OCI-M2 (cell line): ENCODE measurements around the gene TAGLN3.
A peak's percentile ranks its signal among the peaks of the same experiment; 100 is the strongest.

Experiments
- DNase-seq: peaks from one replicate; lab custom pipeline; 2025; ENCODE audit not compliant: unreplicated experiment; lab: John Stamatoyannopoulos, UW

The TAGLN3 gene

DNA sequence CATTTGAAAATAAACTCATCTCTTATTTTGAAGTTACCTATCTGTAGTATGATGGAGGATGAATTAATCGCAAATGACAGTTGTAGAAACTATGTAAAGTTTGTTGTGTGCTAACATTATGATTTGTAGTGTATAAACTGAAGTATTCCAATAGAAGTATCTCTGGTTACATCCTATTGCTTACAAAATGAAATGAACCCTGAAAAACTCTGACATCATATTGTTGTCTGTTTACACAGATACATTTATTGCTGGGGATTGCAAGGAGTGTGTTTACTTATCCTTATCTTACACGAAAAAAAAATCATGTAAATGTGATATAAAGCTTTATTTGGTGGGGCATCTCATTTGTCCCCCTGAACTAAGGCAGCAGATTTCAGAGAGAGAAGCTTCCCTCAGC, 22.5 kb upstream of the TAGLN3 start:
- DNase-seq: no peak

GRCh38 chr3:111978583-111979433, 19.9 kb upstream of the TAGLN3 start, which contains the start of gene ABHD10:
Gene ABHD10 (plus strand): TSS chr3:111979026. CDS start chr3:111979062, 36 bp downstream.
- DNase-seq: peak; percentile 55

GRCh38 chr3:111979434-111980038, 19.2 kb upstream of the TAGLN3 start:
- DNase-seq: peak; percentile 32

GRCh38 chr3:111980716-111981456, 17.8 kb upstream of the TAGLN3 start:
- DNase-seq: no peak

DNA sequence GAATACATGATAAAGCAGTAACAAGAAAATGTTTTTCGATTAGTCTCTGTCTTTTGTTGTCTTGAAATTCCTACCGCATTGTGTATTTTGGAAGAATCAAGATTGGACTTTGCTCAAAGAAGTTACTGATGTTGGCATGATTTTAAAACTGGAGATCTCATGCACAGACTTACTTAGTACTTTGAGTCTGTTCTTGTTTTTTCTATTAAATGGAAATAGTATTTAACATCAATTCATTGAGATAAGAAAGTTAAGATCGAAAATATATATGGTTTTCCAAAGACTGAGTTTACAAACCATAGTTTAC, 17.3 kb upstream of the TAGLN3 start:
- DNase-seq: no peak

- no peak for DNase-seq
Observed at GRCh38 chr3:111984636-111985298, 14.0 kb upstream of the TAGLN3 start.

GRCh38 chr3:111986800-111987199, 11.9 kb upstream of the TAGLN3 start:
- no peak for DNase-seq

DNA sequence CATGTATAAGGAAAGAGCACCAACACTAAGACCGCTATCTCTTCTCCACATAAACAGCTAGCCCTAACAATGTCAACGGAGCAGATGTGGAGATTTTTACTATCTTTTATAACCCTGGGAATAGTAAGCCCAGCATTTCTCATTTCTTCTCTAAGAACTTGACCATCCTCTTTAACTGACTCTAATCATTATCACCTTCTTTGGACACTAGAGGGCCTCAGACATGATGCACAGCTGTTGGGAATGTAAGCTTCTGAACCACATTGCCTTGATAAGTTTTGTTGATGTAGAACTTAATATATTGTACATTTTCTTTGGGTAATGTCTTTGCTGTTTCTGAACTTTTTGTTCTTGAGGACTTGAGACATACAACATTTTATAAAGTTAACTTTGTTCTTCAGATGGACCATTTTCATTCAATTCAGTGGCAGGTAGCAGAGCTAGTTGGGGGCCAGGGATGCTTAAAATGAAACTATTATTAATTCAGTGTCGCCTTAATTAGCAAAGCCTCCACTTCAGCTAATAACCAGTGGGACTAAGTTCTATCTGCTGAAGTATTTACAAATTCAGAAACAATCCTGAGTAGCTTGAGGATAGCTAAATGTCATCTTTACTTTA, 9.6 kb upstream of the TAGLN3 start:
- DNase-seq: no peak

DNA sequence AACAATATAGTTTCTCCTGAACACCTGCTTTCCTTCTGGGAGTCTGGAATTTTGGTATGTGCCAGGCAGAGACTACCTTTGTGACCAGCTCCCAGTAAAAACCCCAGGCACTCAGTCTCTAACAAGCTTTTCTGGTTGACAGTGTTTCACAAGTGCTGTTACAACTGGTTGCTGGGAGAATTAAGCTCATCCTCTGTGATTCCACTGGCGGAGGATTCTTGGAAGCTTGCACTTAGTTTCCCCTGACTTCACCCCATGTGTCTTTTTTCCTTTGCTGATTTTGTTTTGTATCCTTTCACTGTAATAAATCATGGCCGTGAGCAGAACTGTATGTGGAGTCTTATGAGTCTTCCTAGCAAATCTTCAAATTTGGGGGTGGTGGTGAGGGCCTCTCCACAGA, 5.7 kb upstream of the TAGLN3 start:
- DNase-seq: no peak

GRCh38 chr3:111999484-112000324, 982 bp downstream of the TAGLN3 start:
- no peak for DNase-seq

GRCh38 chr3:112000367-112000771, 1.6 kb downstream of the TAGLN3 start:
- DNase-seq: no peak

DNA sequence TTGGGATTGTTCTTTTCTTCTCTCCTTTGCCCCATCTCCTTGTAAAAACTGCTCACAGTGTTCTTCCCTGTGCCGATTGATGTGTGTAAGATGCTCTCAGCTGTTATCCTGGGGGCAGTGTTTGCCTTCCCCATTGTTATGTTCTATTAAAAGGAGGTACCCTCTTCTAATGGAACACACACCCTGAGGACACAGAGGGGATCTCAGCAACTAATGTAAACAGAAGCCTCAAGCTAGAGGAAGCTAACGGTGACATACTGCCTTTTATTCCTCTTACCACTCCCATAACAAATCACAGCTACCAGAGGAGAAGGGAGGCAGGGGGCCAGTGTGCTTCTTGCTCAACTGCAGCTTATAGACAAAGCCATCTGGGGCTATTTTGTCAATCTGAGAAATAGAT, 2.2 kb downstream of the TAGLN3 start:
- no peak for DNase-seq

DNA sequence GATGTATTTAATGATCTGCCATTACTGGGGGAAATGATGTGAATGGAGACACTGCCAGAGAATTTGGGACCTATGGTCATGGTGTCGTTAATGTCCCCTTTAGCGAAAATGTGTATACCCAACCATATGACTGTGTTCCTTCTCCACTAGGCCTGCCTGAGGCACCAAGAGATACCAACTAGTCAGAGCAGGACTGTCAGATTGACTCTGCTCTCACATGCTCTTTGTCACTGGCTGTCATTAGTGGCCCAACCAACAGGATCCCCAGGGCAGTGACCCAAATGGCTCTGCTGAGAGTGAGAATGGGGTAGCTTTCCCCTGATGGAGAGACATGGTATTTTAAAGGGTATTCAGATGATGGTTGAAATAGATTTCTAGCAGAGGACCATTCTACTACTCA, 2.8 kb downstream of the TAGLN3 start:
- no peak for DNase-seq

- DNase-seq: no peak
Observed at GRCh38 chr3:112002096-112002971, 3.6 kb downstream of the TAGLN3 start.

DNA sequence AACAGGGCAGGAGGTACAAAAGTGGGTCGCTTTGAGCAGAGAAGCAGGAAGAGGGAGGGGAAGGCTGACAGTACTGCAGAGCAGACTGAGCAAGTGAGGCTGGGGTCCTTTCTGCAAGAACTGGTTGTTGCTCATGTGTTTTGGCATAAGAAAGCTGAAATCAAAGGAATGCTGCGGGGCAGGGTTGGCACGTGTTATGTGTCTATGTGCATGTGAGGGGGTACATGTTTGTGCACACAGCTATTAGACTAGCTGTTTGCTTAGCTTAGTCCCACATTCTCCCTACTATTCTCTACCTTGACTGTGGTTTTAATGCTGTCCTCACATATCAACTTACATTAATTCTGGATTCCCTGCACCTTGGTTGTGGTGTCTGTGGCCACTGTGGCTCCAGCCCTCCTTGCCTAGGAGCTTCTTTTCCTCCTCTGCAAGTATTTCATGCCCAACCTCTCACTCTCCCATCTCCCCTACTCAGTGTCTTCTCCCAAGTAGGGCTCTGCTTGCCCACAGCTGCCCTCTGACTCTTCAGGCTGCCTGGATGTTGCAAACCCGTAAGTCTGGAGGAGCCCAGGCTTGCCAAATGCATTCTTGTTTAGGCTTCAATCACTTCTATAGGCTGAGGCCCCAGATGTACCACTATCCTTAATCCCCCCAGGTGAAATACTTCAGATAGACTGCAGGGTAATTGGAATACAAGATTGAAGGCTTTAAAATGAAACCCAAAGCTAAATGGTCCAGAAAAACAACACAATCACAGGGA, 4.8 kb downstream of the TAGLN3 start:
- no peak for DNase-seq

DNA sequence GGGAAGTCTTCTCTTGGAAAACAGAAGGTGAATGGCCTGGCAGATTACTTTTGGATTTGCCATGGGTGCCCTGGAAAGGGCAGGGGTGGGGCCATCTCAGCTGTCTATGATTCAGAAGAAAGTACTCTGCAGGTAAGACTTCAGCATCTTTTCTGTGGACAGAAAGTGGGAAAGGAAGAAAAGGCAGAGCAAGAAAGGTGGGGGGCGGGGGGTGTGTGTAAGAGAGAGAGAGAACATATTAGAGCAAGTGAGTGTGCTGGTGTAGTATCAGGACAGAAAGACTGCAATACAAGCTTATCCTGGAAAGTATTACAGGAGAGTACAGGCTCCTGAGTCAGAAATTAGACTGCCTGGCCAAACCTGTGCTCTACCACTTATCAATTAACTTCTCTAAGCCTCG, 5.5 kb downstream of the TAGLN3 start:
- DNase-seq: no peak

- no peak for DNase-seq
Observed at GRCh38 chr3:112004669-112005068, 5.9 kb downstream of the TAGLN3 start.

DNA sequence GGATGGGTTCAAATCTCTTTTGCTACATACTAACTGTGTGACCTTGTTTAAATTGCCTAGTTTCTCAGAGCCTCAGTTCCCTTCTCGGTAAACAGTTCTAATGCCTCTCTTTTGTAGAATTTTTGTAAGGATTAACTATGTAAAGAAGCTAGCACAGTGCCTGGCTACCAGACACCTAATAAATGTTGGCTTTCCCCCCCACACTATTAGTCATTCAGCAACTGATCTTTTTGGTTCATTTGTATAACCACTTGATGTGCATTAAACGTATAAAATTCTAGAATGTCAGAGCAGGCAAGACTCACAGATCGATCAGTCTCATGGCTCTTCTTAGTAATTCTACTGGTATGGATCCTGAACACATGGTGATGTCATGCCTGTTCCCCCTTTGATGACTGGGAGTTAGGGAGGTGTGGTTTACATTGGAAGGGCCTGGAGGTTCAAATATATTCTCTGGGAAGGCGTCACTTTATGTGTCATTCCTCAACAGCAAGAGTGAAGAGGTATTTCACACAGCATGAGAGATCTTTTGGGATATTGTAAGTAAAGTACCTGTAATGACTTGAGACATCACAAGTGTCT, 6.5 kb downstream of the TAGLN3 start:
- DNase-seq: no peak
